AG04449 (cell line): ENCODE results near the gene NAA16.

Experiments used
- CTCF ChIA-PET: fragments of 350-600 bp; formaldehyde crosslinking; extraction: SDS; loops from one replicate; lab custom pipeline; 2021; ENCODE audit warnings: antibody characterized with exemption; lab: Yijun Ruan, JAX
- POLR2A ChIA-PET: fragments of 400-600, 350-600 bp; formaldehyde crosslinking; extraction: SDS; loops from one replicate; lab custom pipeline; 2020; ENCODE audit warnings: antibody characterized with exemption, inconsistent platforms; lab: Yijun Ruan, JAX
- DNase-seq: peaks from one replicate; pipeline ENCODE4 v3.0.0-alpha.2; 2010; ENCODE audit warnings: low read depth, low spot score
- H3K4me3 ChIP-seq: 2 replicates; pipeline ENCODE4 v1.5.1; 2011; ENCODE audit warnings: low read depth, mild to moderate bottlenecking, control low read depth, low read length
- TF ChIP-seq, protein P1 (sequence below): IDR thresholded peaks from one replicate; pipeline ENCODE4 v1.5.1; 2011; ENCODE audit warnings: mild to moderate bottlenecking, moderate library complexity, low read length, control low read depth, inconsistent platforms; ENCODE audit not compliant: insufficient read depth; ENCODE audit errors: missing control alignments

The NAA16 gene

DNA sequence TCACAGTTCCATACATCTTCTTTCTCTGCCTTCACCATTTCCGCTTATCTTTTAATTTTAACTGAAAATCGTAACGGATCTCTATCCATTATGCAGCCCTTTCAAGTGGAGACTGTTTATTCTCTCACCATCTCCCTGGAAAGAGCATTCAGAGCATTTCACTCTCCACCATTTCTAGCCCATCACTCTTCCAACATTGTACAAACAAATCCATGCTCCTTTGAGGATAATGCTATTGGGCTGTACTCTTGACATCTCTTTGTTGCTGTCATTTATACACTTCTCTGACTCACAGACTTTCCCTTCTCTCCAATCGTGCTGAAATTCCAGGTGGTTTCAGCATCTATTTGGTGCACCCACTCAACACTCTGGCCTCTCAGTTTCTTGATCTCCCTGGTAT is 71.4 kb downstream of the NAA16 start:
- ChIA-PET CTCF (interaction anchor here (0.9 to 2.7 kb wide), 2 partner anchors 8 to 270 kb away, joined by 5 to 12 read pairs; no protein-coding TSS in a partner anchor), POLR2A (no interaction called here)
- no peak overlapping the region for H3K4me3 ChIP-seq
- DNase-seq, result no peak
- TF ChIP-seq, protein P1, sequence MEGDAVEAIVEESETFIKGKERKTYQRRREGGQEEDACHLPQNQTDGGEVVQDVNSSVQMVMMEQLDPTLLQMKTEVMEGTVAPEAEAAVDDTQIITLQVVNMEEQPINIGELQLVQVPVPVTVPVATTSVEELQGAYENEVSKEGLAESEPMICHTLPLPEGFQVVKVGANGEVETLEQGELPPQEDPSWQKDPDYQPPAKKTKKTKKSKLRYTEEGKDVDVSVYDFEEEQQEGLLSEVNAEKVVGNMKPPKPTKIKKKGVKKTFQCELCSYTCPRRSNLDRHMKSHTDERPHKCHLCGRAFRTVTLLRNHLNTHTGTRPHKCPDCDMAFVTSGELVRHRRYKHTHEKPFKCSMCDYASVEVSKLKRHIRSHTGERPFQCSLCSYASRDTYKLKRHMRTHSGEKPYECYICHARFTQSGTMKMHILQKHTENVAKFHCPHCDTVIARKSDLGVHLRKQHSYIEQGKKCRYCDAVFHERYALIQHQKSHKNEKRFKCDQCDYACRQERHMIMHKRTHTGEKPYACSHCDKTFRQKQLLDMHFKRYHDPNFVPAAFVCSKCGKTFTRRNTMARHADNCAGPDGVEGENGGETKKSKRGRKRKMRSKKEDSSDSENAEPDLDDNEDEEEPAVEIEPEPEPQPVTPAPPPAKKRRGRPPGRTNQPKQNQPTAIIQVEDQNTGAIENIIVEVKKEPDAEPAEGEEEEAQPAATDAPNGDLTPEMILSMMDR, result no peak

DNA sequence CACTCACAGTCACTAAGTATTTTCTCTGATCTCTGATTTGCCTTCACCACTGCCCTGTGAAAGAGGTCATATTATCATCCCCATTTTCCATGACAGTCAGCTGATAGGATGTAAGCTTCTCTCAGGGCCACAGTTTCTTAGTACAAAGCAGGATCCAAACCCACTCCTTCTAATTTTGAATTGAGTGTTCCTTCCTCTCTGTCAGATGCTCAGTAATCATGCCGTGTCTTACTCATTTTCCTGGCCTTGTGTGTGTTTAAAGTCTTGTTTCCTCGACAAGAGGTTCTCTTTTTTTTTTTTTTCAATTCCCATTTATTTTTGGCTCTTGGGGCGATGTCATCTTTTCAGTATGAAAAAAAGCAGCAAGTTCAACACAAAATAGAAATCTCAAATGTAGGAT is 72.3 kb downstream of the NAA16 start:
- ChIA-PET POLR2A (no interaction called here), CTCF (interaction anchor here (0.9 to 4.7 kb wide), 4 partner anchors 9 to 726 kb away, joined by 3 to 55 read pairs (median 13); no protein-coding TSS in a partner anchor)
- H3K4me3 ChIP-seq, result no peak overlapping the region
- no peak for DNase-seq
- TF ChIP-seq, protein P1, result no peak

DNA sequence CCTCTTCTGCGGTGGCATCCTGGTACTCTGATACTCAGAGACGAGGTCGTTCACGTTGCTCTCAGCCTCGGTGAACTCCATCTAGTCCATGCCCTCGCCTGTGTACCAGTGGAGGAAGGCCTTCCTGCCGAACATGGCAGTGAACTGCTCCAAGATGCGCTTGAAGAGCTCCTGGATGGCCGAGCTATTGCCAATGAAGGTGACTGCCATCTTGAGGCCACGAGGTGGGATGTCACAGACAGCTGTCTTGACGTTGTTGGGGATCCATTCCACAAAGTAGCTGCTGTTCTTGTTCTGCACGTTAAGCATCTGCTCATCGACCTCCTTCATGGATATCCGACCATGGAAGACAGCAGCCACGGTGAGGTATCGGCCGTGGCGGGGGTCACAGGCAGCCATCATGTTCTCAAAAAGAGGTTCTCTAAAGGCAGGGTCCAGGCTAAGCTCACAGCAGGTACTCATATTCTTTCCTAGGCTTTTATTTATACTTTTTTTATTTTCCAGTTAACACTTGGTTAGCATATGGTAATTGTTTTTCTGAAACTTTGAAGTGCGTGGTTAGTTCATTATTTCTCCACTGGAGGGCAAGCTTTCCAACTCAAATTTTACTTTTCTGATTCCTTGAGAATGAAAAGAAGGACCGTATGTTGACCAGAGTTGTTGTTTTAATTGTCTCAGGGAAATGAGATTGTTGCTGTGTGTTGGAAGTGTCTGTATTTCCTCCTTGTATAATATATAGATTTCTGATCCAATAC is 73.9 kb downstream of the NAA16 start:
- no peak overlapping the region for H3K4me3 ChIP-seq
- POLR2A ChIA-PET, result no interaction called here

DNA sequence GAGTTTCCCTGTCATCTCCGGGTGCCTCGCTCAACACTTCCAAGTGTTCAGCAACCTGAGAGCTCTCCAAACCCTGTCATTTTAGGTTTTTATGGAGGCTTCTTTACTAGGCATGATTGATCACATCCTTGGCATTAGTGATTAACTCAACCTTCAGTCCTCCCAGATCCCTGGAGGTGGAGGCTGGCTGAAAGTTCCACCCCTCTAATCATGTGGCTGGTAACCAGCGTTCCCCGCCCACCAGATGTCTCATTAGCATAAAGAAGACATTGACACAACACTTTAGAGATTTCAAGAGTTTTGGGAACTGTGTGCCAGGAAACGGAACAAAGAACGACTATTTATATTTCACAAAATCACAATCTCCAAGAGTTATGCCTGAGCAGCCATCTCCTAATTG is 75.1 kb downstream of the NAA16 start:
- TF ChIP-seq, protein P1, result no peak
- POLR2A ChIA-PET, result no interaction called here
- no peak overlapping the region for H3K4me3 ChIP-seq
- CTCF ChIA-PET, result interaction anchor here (0.8 to 4.7 kb wide), 10 partner anchors 11 to 830 kb away, joined by 3 to 55 read pairs (median 5); no protein-coding TSS in a partner anchor
- no peak for DNase-seq

More for the DNA sequence above, 73.9 kb downstream of the NAA16 start:
- CTCF ChIA-PET, result interaction anchor here (0.7 to 4.7 kb wide), 20 partner anchors 10 to 831 kb away, joined by 3 to 55 read pairs (median 4); no protein-coding TSS in a partner anchor
- DNase-seq, result no peak
- TF ChIP-seq, protein P1, result peak; percentile 21

DNA sequence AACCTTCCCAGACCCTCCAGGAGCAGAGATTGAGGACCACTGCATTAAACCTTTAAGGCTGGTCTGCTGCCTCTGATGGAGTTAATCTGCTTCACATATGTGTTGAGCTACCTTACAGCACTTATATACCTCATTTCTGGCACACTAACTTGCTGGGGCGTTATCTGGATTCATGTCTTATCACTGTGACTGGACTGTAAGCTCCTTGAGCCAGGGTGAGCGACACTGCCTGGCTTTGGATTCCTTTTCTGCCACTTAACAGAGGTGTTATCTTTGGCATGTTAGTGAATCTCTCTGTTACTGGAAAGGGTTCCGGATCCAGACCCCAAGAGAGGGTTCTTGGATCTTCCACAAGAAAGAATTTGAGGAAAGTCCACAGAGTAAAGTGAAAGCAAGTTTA is 76.5 kb downstream of the NAA16 start:
- POLR2A ChIA-PET, result no interaction called here
- CTCF ChIA-PET, result interaction anchor here (0.9 to 4.6 kb wide), 4 partner anchors 12 to 265 kb away, joined by 3 to 35 read pairs (median 6); no protein-coding TSS in a partner anchor
- DNase-seq, result no peak
- TF ChIP-seq, protein P1, result no peak
- H3K4me3 ChIP-seq, result no peak overlapping the region
